Measurements from ENCODE around the gene DUOX1. TPM values are rescaled to one million over a fixed set of nuclear protein-coding genes. Genes with fewer than 3 reads are reported as not detected.

The DUOX1 gene
- total and polyA plus RNA-seq, 4 donors, result 0.13 to 4.5 (median 0.59) TPM

DNA sequence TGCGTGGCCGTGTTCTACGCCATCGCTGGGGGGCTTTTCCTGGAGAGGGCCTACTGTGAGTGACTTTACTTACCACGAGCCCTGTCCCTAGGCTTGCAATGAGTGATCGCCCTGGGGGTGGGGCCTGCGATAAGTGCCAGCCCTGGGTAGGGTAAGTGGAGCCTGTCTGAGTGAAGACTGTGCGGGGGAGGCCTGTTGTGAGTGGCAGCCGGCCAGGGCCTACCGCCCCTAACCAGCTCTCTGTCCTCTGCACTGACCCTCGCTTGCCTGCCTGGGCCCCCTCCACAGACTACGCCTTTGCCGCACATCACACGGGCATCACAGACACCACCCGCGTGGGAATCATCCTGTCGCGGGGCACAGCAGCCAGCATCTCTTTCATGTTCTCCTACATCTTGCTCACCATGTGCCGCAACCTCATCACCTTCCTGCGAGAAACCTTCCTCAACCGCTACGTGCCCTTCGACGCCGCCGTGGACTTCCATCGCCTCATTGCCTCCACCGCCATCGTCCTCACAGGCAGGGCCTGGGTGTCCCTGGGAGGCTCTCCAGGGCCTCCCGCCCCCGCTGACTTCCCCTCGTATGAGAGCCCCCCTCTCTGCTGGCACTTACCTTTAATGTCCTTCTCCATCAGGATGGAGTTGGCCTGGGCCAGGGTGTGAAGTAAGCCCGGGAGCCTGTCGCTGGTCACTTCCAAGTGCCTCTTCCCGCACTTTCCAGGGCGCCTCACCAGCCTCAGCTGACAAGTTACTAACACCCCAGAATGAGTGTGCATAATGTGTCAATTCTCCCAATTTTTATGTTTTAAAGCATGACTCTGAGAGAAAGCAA is 22.4 kb downstream of the DUOX1 start:
- ATAC-seq (ENCODE audit: low FRiP score) (no peak), DNase-seq (no peak)
- Histone ChIP-seq H3K9me3 (ENCODE audit: control insufficient read depth, low read length) (no peaks in the 10 kb centered on the region), H3K27me3 (ENCODE audit: control insufficient read depth in 1 of 2, insufficient read depth in 2 of 2, low read length in 1 of 2) (no peaks in the 10 kb centered on the region), H3K4me3 (ENCODE audit: low read length in 2 of 2) (no peak overlapping the region), H3K36me3 (ENCODE audit: control insufficient read depth in 1 of 2, insufficient read depth in 2 of 2, low read length in 1 of 2) (no peaks in the 10 kb centered on the region), H3K27ac (ENCODE audit: low read depth in 1 of 2, low read length in 2 of 2) (no peak overlapping the region), H3K4me1 (ENCODE audit: control insufficient read depth in 1 of 2, insufficient read depth in 2 of 2, low read length in 2 of 2) (no peaks in the 10 kb centered on the region)
- intact Hi-C loops (cut with DNase I), result no loop called here
- 90 to 91% methylated on average over 34 to 36 of the region's 36 CpGs for WGBS, 2 donors

DNA sequence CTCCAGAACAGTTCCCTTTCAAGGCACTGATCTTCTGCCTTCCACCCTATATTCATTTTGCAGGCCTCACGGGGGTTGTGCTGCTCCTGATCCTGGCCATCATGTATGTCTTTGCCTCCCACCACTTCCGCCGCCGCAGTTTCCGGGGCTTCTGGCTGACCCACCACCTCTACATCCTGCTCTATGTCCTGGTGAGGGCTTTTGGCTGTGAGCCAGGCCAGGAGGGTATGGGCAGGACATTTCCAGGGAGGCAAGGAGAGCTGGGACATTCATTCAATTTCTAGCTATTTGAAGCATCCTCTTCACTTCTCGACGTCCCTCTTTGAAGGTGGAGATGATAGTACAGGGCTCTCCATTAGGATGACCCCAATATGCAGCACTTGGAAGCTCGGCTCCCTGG is 25.9 kb downstream of the DUOX1 start:
- no peak for ATAC-seq (ENCODE audit: low FRiP score)
- no peaks in the 10 kb centered on the region for H3K9me3 ChIP-seq (ENCODE audit: control insufficient read depth, low read length)
- no peaks in the 10 kb centered on the region for H3K27me3 ChIP-seq (ENCODE audit: control insufficient read depth in 1 of 2, insufficient read depth in 2 of 2, low read length in 1 of 2)
- no peak overlapping the region for H3K4me3 ChIP-seq (ENCODE audit: low read length in 2 of 2)
- DNase-seq, result no peak
- no peaks in the 10 kb centered on the region for H3K36me3 ChIP-seq (ENCODE audit: control insufficient read depth in 1 of 2, insufficient read depth in 2 of 2, low read length in 1 of 2)
- no peaks in the 10 kb centered on the region for H3K4me1 ChIP-seq (ENCODE audit: control insufficient read depth in 1 of 2, insufficient read depth in 2 of 2, low read length in 2 of 2)
- 88 to 90% methylated on average over 8 of the region's 8 CpGs for WGBS, 2 donors
- no peak overlapping the region for H3K27ac ChIP-seq (ENCODE audit: low read depth in 1 of 2, low read length in 2 of 2)
- intact Hi-C loops (cut with DNase I), result no loop called here

DNA sequence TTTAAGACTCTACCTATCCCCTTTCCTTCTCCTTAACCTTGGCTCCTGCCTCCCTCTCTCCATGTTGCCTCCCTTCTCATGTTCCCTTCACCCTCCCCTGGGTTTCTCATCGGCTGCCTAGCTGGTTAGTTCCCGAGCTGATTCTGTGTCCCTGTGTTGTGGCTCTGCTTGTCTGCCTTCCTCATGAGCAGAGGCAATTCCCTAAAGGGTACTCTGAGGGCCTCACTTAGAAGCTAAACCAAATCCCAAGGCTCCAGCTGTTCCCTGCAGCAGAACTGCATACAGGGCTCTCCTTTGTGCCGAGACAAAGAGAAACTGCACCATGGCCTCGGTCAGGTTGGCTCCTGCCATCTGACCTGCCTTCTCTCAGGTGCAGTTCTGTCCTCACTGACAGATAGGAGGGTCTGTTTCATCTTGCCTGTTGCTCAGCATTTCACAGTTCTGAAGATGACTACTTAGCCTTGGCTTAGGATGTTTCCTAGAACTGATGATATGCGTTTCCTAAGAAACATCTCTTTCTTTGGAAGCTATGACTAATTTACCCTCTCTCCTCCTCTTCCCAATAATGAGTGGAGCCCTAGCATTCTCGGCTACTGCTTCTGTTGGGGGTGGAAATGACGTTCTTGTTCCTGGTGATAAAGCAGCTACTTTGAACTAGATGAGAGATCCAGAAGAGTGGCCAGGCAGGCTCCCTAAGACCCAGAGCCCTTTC is 27.1 kb downstream of the DUOX1 start:
- Histone ChIP-seq H3K9me3 (ENCODE audit: control insufficient read depth, low read length) (no peaks in the 10 kb centered on the region), H3K27me3 (ENCODE audit: control insufficient read depth in 1 of 2, insufficient read depth in 2 of 2, low read length in 1 of 2) (no peaks in the 10 kb centered on the region), H3K4me1 (ENCODE audit: control insufficient read depth in 1 of 2, insufficient read depth in 2 of 2, low read length in 2 of 2) (no peaks in the 10 kb centered on the region), H3K4me3 (ENCODE audit: low read length in 2 of 2) (no peak overlapping the region), H3K27ac (ENCODE audit: low read depth in 1 of 2, low read length in 2 of 2) (no peak overlapping the region), H3K36me3 (ENCODE audit: control insufficient read depth in 1 of 2, insufficient read depth in 2 of 2, low read length in 1 of 2) (no peaks in the 10 kb centered on the region)
- 80 to 81% methylated on average over 7 of the region's 7 CpGs for WGBS, 2 donors
- no peak for DNase-seq
- no peak for ATAC-seq (ENCODE audit: low FRiP score)
- intact Hi-C loops (cut with DNase I), result no loop called here

DNA sequence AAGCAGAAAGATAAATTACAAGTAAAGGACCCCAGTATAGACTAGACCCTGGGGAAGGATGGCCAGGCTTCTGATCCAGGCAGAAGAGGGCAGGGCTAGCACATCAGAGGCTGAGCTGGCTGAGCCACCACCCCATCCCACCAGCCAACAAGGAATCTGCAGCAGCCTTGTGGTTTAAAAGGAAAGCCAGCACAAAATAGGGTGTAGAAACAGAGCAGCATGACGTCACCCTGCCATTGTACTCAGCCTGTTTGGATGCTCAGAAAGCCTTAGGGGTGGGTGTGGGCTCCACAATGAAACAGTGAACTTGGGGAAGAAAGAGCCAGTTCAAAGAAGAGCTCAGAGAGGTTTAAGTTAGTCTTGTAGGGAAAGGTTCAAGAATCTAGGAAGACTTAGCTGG is 28.2 kb downstream of the DUOX1 start:
- Histone ChIP-seq H3K4me3 (ENCODE audit: low read length in 2 of 2) (no peak overlapping the region), H3K36me3 (ENCODE audit: control insufficient read depth in 1 of 2, insufficient read depth in 2 of 2, low read length in 1 of 2) (no peaks in the 10 kb centered on the region), H3K27me3 (ENCODE audit: control insufficient read depth in 1 of 2, insufficient read depth in 2 of 2, low read length in 1 of 2) (no peaks in the 10 kb centered on the region), H3K9me3 (ENCODE audit: control insufficient read depth, low read length) (no peaks in the 10 kb centered on the region), H3K4me1 (ENCODE audit: control insufficient read depth in 1 of 2, insufficient read depth in 2 of 2, low read length in 2 of 2) (no peaks in the 10 kb centered on the region), H3K27ac (ENCODE audit: low read depth in 1 of 2, low read length in 2 of 2) (no peak overlapping the region)
- intact Hi-C loops (cut with DNase I), result no loop called here
- 77% methylated on average over 1 of the region's 1 CpG for WGBS, 2 donors
- DNase-seq, result no peak
- no peak for ATAC-seq (ENCODE audit: low FRiP score)

DNA sequence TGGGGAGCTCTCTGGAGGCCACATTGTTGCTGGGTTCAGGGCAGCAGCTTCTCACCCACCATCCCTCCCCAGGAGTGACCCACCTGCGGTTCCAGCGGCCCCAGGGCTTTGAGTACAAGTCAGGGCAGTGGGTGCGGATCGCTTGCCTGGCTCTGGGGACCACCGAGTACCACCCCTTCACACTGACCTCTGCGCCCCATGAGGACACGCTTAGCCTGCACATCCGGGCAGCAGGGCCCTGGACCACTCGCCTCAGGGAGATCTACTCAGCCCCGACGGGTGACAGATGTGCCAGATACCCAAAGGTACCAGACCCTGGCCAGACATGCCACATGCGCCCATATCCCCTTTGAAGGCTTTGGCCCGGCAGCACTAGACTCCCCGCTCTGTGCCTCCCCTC is 31.9 kb downstream of the DUOX1 start:
- intact Hi-C loops (cut with DNase I), result loop anchor here (2.0 to 10.0 kb wide), 4 partner anchors 121 to 295 kb away; a partner anchor contains a TSS
- H3K27me3 ChIP-seq (ENCODE audit: control insufficient read depth in 1 of 2, insufficient read depth in 2 of 2, low read length in 1 of 2), result no peaks in the 10 kb centered on the region
- no peaks in the 10 kb centered on the region for H3K9me3 ChIP-seq (ENCODE audit: control insufficient read depth, low read length)
- no peak for ATAC-seq (ENCODE audit: low FRiP score)
- WGBS, 2 donors, result 92 to 93% methylated on average over 14 of the region's 14 CpGs
- no peaks in the 10 kb centered on the region for H3K36me3 ChIP-seq (ENCODE audit: control insufficient read depth in 1 of 2, insufficient read depth in 2 of 2, low read length in 1 of 2)
- no peaks in the 10 kb centered on the region for H3K4me1 ChIP-seq (ENCODE audit: control insufficient read depth in 1 of 2, insufficient read depth in 2 of 2, low read length in 2 of 2)
- H3K4me3 ChIP-seq (ENCODE audit: low read length in 2 of 2), result no peak overlapping the region
- no peak overlapping the region for H3K27ac ChIP-seq (ENCODE audit: low read depth in 1 of 2, low read length in 2 of 2)
- DNase-seq, result no peak

DNA sequence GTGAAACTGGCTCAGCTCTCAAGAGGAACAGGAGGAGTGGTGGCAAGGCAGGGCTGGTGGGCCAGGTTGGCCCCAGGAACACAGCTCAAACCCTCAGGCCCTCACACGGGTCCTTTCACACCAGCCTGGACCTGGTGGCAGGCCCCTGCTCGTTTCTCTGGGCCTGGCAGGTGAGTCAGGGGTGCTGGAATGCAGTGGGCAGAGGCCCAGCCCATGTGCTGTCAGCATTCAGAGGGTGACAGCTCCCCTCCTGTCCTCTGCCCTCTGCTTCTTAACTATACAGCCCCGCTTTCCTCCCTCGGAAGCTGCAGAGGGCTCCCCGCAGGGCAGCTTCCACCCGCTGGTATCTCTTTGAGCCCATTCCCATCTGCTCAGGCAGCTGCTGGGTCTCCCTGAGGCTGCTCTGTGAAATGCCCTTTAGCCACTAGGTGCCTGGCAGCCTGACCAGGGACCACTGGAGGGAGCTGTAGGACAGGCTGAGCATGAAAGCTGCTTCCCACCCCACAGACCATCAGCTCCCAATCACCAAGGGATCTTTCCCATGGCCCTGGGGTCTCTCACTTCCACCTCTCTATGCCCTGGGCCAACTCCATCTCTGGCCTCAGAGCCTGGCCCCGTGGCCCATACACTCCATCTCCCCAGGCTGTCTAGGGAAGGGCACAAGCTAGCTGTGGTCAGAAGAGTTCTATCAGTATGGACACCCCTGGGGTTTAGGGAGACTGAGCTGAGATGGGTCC is 33.1 kb downstream of the DUOX1 start:
- Histone ChIP-seq H3K27me3 (ENCODE audit: control insufficient read depth in 1 of 2, insufficient read depth in 2 of 2, low read length in 1 of 2) (no peaks in the 10 kb centered on the region), H3K4me1 (ENCODE audit: control insufficient read depth in 1 of 2, insufficient read depth in 2 of 2, low read length in 2 of 2) (no peaks in the 10 kb centered on the region), H3K9me3 (ENCODE audit: control insufficient read depth, low read length) (no peaks in the 10 kb centered on the region), H3K4me3 (ENCODE audit: low read length in 2 of 2) (no peak overlapping the region), H3K36me3 (ENCODE audit: control insufficient read depth in 1 of 2, insufficient read depth in 2 of 2, low read length in 1 of 2) (no peaks in the 10 kb centered on the region), H3K27ac (ENCODE audit: low read depth in 1 of 2, low read length in 2 of 2) (no peak overlapping the region)
- intact Hi-C loops (cut with DNase I), result loop anchor here (2.0 to 10.0 kb wide), 4 partner anchors 119 to 294 kb away; a partner anchor contains a TSS
- DNase-seq (peak; percentile 88 to 92), ATAC-seq (ENCODE audit: low FRiP score) (peak; percentile 75)
- WGBS, 2 donors, result 9 to 10% methylated on average over 7 of the region's 7 CpGs

DNA sequence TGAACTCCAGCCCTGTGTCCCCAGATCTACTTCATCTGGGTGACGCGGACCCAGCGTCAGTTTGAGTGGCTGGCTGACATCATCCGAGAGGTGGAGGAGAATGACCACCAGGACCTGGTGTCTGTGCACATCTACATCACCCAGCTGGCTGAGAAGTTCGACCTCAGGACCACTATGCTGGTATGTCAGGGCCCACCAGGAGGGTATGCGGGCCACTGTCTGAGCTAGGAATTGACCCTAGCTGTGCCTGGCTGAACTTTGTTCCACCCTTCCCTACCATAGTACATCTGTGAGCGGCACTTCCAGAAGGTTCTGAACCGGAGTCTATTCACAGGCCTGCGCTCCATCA is 33.7 kb downstream of the DUOX1 start:
- intact Hi-C loops (cut with DNase I), result loop anchor here (2.0 to 10.0 kb wide), 4 partner anchors 119 to 293 kb away; a partner anchor contains a TSS
- 80% methylated on average over 9 of the region's 9 CpGs for WGBS, 2 donors
- no peaks in the 10 kb centered on the region for H3K9me3 ChIP-seq (ENCODE audit: control insufficient read depth, low read length)
- no peak for DNase-seq
- no peaks in the 10 kb centered on the region for H3K4me1 ChIP-seq (ENCODE audit: control insufficient read depth in 1 of 2, insufficient read depth in 2 of 2, low read length in 2 of 2)
- ATAC-seq (ENCODE audit: low FRiP score), result no peak
- H3K27me3 ChIP-seq (ENCODE audit: control insufficient read depth in 1 of 2, insufficient read depth in 2 of 2, low read length in 1 of 2), result no peaks in the 10 kb centered on the region
- no peak overlapping the region for H3K4me3 ChIP-seq (ENCODE audit: low read length in 2 of 2)
- H3K36me3 ChIP-seq (ENCODE audit: control insufficient read depth in 1 of 2, insufficient read depth in 2 of 2, low read length in 1 of 2), result no peaks in the 10 kb centered on the region
- no peak overlapping the region for H3K27ac ChIP-seq (ENCODE audit: low read depth in 1 of 2, low read length in 2 of 2)

DNA sequence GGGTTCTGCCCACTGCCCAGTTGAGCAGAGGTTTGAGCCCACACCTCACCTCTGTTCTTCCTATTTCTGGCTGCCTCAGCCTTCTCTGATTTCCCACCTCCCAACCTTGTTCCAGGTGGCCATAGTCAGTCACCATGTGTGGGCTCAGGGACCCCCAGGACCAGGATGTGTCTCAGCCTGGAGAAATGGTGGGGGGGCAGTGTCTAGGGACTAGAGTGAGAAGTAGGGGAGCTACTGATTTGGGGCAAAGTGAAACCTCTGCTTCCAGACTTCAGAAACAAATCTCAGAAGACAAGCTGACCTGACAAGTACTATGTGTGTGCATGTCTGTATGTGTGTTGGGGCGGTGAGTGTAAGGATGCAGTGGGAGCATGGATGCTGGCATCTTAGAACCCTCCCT is 35.1 kb downstream of the DUOX1 start:
- no peak for ATAC-seq (ENCODE audit: low FRiP score)
- H3K9me3 ChIP-seq (ENCODE audit: control insufficient read depth, low read length), result no peaks in the 10 kb centered on the region
- H3K27me3 ChIP-seq (ENCODE audit: control insufficient read depth in 1 of 2, insufficient read depth in 2 of 2, low read length in 1 of 2), result no peaks in the 10 kb centered on the region
- no peak for DNase-seq
- no peak overlapping the region for H3K4me3 ChIP-seq (ENCODE audit: low read length in 2 of 2)
- no peak overlapping the region for H3K27ac ChIP-seq (ENCODE audit: low read depth in 1 of 2, low read length in 2 of 2)
- H3K4me1 ChIP-seq (ENCODE audit: control insufficient read depth in 1 of 2, insufficient read depth in 2 of 2, low read length in 2 of 2), result no peaks in the 10 kb centered on the region
- H3K36me3 ChIP-seq (ENCODE audit: control insufficient read depth in 1 of 2, insufficient read depth in 2 of 2, low read length in 1 of 2), result no peaks in the 10 kb centered on the region
- 96 to 100% methylated on average over 1 of the region's 1 CpG for WGBS, 2 donors
- intact Hi-C loops (cut with DNase I), result loop anchor here (5.0 to 10.0 kb wide), 4 partner anchors 117 to 292 kb away; a partner anchor contains a TSS
